ENCODE measurements around the gene SLC25A21. TPM values are rescaled to one million over a fixed set of nuclear protein-coding genes. Genes with fewer than 3 reads are reported as not detected.

SLC25A21 gene
- total and polyA plus RNA-seq, 2 of the 13 experiments (the other 11 are each of a cell fraction or from before 2014, with no cell fraction given): 1.9 to 2.9 TPM

GRCh38 chr14:37201724-37202123 lies 29.3 kb upstream of the SLC25A21 start (continued):
- TF ChIP-seq SCMH1 (CRISPR knock-in tag; IDR thresholded peaks at IDR 0.05; ENCODE audit: borderline replicate concordance): no peak
- no peak for TF ChIP-seq MAFG (CRISPR knock-in tag; IDR thresholded peaks at IDR 0.05)
- TF ChIP-seq CSRNP2 (CRISPR knock-in tag; conservative IDR thresholded peaks at IDR 0.05; ENCODE audit: low read depth): no peak
- peak; percentile 98 for TF ChIP-seq BCL6 (CRISPR knock-in tag; IDR thresholded peaks at IDR 0.05)
- no peak for TF ChIP-seq KLF12 (CRISPR knock-in tag; IDR thresholded peaks at IDR 0.05; ENCODE audit: borderline replicate concordance)
- no peak for TF ChIP-seq SYNCRIP (IDR thresholded peaks at IDR 0.05; ENCODE audit: insufficient read depth, low read depth, low read length)
- no peak for TF ChIP-seq JUND (CRISPR knock-in tag; IDR thresholded peaks at IDR 0.05)
- no peak for TF ChIP-seq ZNF547 (CRISPR knock-in tag; IDR thresholded peaks at IDR 0.05)
- TF ChIP-seq MLX (CRISPR knock-in tag; IDR thresholded peaks at IDR 0.05): no peak
- TF ChIP-seq FOXK1 (CRISPR knock-in tag; IDR thresholded peaks at IDR 0.05; ENCODE audit: borderline replicate concordance, low read depth): peak; percentile 72; the same call in 1 of the 2 replicates
- TF ChIP-seq ZNF564 (CRISPR knock-in tag; IDR thresholded peaks at IDR 0.05): no peak
- TF ChIP-seq MLLT10 (CRISPR knock-in tag; IDR thresholded peaks at IDR 0.05): no peak
- no peak for TF ChIP-seq HNF1A (IDR thresholded peaks at IDR 0.05; ENCODE audit: low read depth)
- TF ChIP-seq HNF1A (CRISPR knock-in tag; IDR thresholded peaks at IDR 0.05; ENCODE audit: borderline replicate concordance): no peak
- no peak for TF ChIP-seq KLF13 (CRISPR knock-in tag; IDR thresholded peaks at IDR 0.05)
- no peak for TF ChIP-seq RARG (CRISPR knock-in tag; IDR thresholded peaks at IDR 0.05; ENCODE audit: low read depth)
- TF ChIP-seq ZNF549 (CRISPR knock-in tag; IDR thresholded peaks at IDR 0.05): no peak
- no peak for TF ChIP-seq ZFP82 (CRISPR knock-in tag; IDR thresholded peaks at IDR 0.05; ENCODE audit: borderline replicate concordance)
- TF ChIP-seq EHMT2 (IDR thresholded peaks at IDR 0.05; ENCODE audit: borderline replicate concordance, low read depth, low read length): no peak
- no peak for TF ChIP-seq KLF15 (CRISPR knock-in tag; IDR thresholded peaks at IDR 0.05; ENCODE audit: borderline replicate concordance)
- 0 out of 2 replicates have a peak, but pooled peaks have one; percentile 43 for TF ChIP-seq SIX4 (CRISPR knock-in tag; IDR thresholded peaks at IDR 0.05)
- TF ChIP-seq ARID5B (CRISPR knock-in tag; IDR thresholded peaks at IDR 0.05): peak; percentile 75
